Upper lobe of right lung (tissue), 1 donor: ENCODE data around the gene BMF. TPM values are rescaled to one million over a fixed set of nuclear protein-coding genes. Genes with fewer than 3 reads are reported as not detected.
"Not testable (repeated sequence)": the region's sequence is repeated elsewhere in the genome, so short reads cannot be mapped to it uniquely, and the experiment has no call there.

Experiments used
- ATAC-seq: fragments of 200-7000 bp; cut with Tn5 transposase; one replicate; pipeline ENCODE4 v1.9.1; 2020; ENCODE audit warnings: mild to moderate bottlenecking, moderate library complexity
- DNase-seq: peaks from one replicate; pipeline ENCODE4 v3.0.0-alpha.2; 2020
- H3K27ac ChIP-seq: fragments of 200-600 bp; one replicate; pipeline ENCODE4 v1.8.0; 2022
- H3K27me3 ChIP-seq: fragments of 200-600 bp; one replicate; pipeline ENCODE4 v1.8.0; 2022; ENCODE audit warnings: mild to moderate bottlenecking
- H3K36me3 ChIP-seq: fragments of 200-600 bp; one replicate; pipeline ENCODE4 v1.8.0; 2022
- H3K4me1 ChIP-seq: fragments of 200-600 bp; one replicate; pipeline ENCODE4 v1.8.0; 2022
- H3K4me3 ChIP-seq: fragments of 200-600 bp; one replicate; pipeline ENCODE4 v1.8.0; 2022; ENCODE audit warnings: mild to moderate bottlenecking
- H3K9me3 ChIP-seq: fragments of 200-600 bp; one replicate; pipeline ENCODE4 v1.8.0; 2022
- CTCF ChIP-seq: fragments of 200-600 bp; IDR thresholded peaks from one replicate; pipeline ENCODE4 v1.8.0; 2022; ENCODE audit warnings: antibody characterized with exemption
- intact Hi-C: fragments of 100-400 bp; cut with DNase I; formaldehyde crosslinking; loops from one replicate; pipeline ENCODE4 v1.11.0; 2022
- total RNA-seq: library from RNA; stranded (reverse); fragmentation: NEBNext Ultra II Directional; extraction: Animal tissue kit (Norgen Biotek cat#: 25700); gene quantifications from one replicate; pipeline ENCODE4 v1.2.1, GENCODE V29; 2021
- donor health status: DM: no; HTN: yes; CAD: no; lungs with severe emphysema.

Gene BMF
- total RNA-seq, 1 donor from 2014 or later = 15.4 TPM

GRCh38 chr15:40151499-40151898 is 42.8 kb upstream of the BMF start:
- no peak for TF ChIP-seq CTCF
- intact Hi-C loops = no loop called here
- no peak for DNase-seq
- Histone ChIP-seq H3K4me1 (peaks cover 4% of the 10 kb centered on the region), H3K4me3 (no peak overlapping the region), H3K27ac (no peak overlapping the region), H3K9me3 (no peaks in the 10 kb centered on the region), H3K36me3 (no peaks in the 10 kb centered on the region), H3K27me3 (no peaks in the 10 kb centered on the region)
- ATAC-seq = no peak

- DNase-seq = no peak
- intact Hi-C loops = no loop called here
- ATAC-seq = peak; percentile 7
These were observed 41.7 kb upstream of the BMF start for GRCh38 chr15:40150163-40150925.

GRCh38 chr15:40149339-40149738 is 40.7 kb upstream of the BMF start:
- Histone ChIP-seq H3K36me3 (no peaks in the 10 kb centered on the region), H3K4me1 (no peaks in the 10 kb centered on the region), H3K27ac (no peak overlapping the region), H3K4me3 (no peak overlapping the region), H3K9me3 (no peaks in the 10 kb centered on the region), H3K27me3 (no peaks in the 10 kb centered on the region)
- no peak for ATAC-seq
- TF ChIP-seq CTCF = no peak
- intact Hi-C loops = no loop called here
- no peak for DNase-seq

More at GRCh38 chr15:40150163-40150925, 41.7 kb upstream of the BMF start:
- H3K4me3 ChIP-seq = no peak overlapping the region
- H3K36me3 ChIP-seq = no peaks in the 10 kb centered on the region
- H3K27ac ChIP-seq = no peak overlapping the region
- no peak for TF ChIP-seq CTCF
- no peaks in the 10 kb centered on the region for H3K27me3 ChIP-seq
- H3K9me3 ChIP-seq = no peaks in the 10 kb centered on the region
- peaks cover 2% of the 10 kb centered on the region for H3K4me1 ChIP-seq

- Histone ChIP-seq H3K4me1 (no peaks in the 10 kb centered on the region), H3K36me3 (no peaks in the 10 kb centered on the region), H3K27ac (no peak overlapping the region), H3K27me3 (no peaks in the 10 kb centered on the region), H3K9me3 (no peaks in the 10 kb centered on the region), H3K4me3 (no peak overlapping the region)
- ATAC-seq (no peak), DNase-seq (no peak)
- no peak for TF ChIP-seq CTCF
- intact Hi-C loops = no loop called here
These were observed 37.4 kb upstream of the BMF start for GRCh38 chr15:40146037-40146436.

GRCh38 chr15:40142428-40142827 is 33.7 kb upstream of the BMF start:
- no peaks in the 10 kb centered on the region for H3K27me3 ChIP-seq
- no peak overlapping the region for H3K4me3 ChIP-seq
- DNase-seq (no peak), ATAC-seq (no peak)
- H3K36me3 ChIP-seq = no peaks in the 10 kb centered on the region
- intact Hi-C loops = no loop called here
- TF ChIP-seq CTCF = no peak
- H3K27ac ChIP-seq = no peak overlapping the region
- H3K9me3 ChIP-seq = no peaks in the 10 kb centered on the region
- no peaks in the 10 kb centered on the region for H3K4me1 ChIP-seq

- H3K9me3 ChIP-seq, H3K27me3 ChIP-seq, H3K36me3 ChIP-seq, H3K27ac ChIP-seq, H3K4me1 ChIP-seq, intact Hi-C loops, H3K4me3 ChIP-seq, DNase-seq, ATAC-seq: not testable (repeated sequence)
These were observed 29.5 kb upstream of the BMF start for GRCh38 chr15:40138201-40138570.
